ENCODE results near the gene ARHGAP6.

DNA sequence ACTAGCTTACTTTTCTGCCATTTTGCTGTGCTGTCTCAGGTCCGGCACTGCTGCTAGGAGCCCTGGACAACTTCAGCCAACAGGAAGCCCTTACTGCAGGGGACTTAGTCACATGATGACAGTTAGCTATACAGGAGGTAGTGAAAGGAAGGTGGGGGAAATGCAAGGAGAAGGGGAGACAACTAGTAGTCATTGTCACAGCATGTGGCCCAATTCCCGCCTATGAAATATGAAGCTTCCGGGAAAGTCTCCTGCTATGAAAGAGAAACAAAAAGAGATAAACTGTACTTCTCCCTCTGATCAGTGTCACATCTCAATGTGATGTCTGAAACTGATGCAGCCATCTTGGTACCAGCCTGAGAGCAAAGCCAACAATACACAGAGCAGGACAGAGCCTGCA is 300.9 kb downstream of the ARHGAP6 start:
- TF ChIP-seq SIN3A (IDR thresholded peaks at IDR 0.05; ENCODE audit: low read depth) = no peak
- TF ChIP-seq EZH2 (IDR thresholded peaks at IDR 0.05) = no peak
- TF ChIP-seq EZH2phosphoT487 (IDR thresholded peaks at IDR 0.05; ENCODE audit: borderline replicate concordance) = no peak
- TF ChIP-seq, protein P1, sequence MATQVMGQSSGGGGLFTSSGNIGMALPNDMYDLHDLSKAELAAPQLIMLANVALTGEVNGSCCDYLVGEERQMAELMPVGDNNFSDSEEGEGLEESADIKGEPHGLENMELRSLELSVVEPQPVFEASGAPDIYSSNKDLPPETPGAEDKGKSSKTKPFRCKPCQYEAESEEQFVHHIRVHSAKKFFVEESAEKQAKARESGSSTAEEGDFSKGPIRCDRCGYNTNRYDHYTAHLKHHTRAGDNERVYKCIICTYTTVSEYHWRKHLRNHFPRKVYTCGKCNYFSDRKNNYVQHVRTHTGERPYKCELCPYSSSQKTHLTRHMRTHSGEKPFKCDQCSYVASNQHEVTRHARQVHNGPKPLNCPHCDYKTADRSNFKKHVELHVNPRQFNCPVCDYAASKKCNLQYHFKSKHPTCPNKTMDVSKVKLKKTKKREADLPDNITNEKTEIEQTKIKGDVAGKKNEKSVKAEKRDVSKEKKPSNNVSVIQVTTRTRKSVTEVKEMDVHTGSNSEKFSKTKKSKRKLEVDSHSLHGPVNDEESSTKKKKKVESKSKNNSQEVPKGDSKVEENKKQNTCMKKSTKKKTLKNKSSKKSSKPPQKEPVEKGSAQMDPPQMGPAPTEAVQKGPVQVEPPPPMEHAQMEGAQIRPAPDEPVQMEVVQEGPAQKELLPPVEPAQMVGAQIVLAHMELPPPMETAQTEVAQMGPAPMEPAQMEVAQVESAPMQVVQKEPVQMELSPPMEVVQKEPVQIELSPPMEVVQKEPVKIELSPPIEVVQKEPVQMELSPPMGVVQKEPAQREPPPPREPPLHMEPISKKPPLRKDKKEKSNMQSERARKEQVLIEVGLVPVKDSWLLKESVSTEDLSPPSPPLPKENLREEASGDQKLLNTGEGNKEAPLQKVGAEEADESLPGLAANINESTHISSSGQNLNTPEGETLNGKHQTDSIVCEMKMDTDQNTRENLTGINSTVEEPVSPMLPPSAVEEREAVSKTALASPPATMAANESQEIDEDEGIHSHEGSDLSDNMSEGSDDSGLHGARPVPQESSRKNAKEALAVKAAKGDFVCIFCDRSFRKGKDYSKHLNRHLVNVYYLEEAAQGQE (IDR thresholded peaks at IDR 0.05; ENCODE audit: low read depth) = no peak
- TF ChIP-seq, protein P2, sequence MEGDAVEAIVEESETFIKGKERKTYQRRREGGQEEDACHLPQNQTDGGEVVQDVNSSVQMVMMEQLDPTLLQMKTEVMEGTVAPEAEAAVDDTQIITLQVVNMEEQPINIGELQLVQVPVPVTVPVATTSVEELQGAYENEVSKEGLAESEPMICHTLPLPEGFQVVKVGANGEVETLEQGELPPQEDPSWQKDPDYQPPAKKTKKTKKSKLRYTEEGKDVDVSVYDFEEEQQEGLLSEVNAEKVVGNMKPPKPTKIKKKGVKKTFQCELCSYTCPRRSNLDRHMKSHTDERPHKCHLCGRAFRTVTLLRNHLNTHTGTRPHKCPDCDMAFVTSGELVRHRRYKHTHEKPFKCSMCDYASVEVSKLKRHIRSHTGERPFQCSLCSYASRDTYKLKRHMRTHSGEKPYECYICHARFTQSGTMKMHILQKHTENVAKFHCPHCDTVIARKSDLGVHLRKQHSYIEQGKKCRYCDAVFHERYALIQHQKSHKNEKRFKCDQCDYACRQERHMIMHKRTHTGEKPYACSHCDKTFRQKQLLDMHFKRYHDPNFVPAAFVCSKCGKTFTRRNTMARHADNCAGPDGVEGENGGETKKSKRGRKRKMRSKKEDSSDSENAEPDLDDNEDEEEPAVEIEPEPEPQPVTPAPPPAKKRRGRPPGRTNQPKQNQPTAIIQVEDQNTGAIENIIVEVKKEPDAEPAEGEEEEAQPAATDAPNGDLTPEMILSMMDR (IDR thresholded peaks at IDR 0.05 in 2 of 3, conservative IDR thresholded peaks at IDR 0.05 in 1 of 3; ENCODE audit: borderline replicate concordance in 1 of 3, insufficient read depth in 1 of 3, low read depth in 2 of 3, low read length in 2 of 3) = no peak
- no peak for TF ChIP-seq EGR1 (IDR thresholded peaks at IDR 0.05; ENCODE audit: low read depth)
- TF ChIP-seq ZFX (IDR thresholded peaks at IDR 0.05) = no peak

Measured in HCT116 (cell line).